Gastroesophageal sphincter (tissue), 3 donors: ENCODE results near the gene BCL2.

Source experiments
- CTCF ChIP-seq, 4 experiments: fragments of 200-600 bp in 2 of 4; fragments of 450-650 bp in 2 of 4; sonication (generic) in 1 of 4; IDR thresholded peaks; one replicate each; pipeline ENCODE4 v1.5.1; 2017 to 2019; ENCODE audit warnings: antibody characterized with exemption in 4 of 4, mild to moderate bottlenecking in 2 of 4, moderate library complexity in 2 of 4
- POLR2A ChIP-seq, 2 donors: fragments of 450-650 bp; IDR thresholded peaks; one replicate each; pipeline ENCODE4 v1.6.1; 2017; ENCODE audit warnings: antibody characterized with exemption in 2 of 2, mild to moderate bottlenecking in 2 of 2, moderate library complexity in 1 of 2
- POLR2AphosphoS5 ChIP-seq: sonication (generic); formaldehyde crosslinking; IDR thresholded peaks from one replicate; pipeline ENCODE4 v1.6.1; 2017; ENCODE audit warnings: antibody characterized with exemption

GRCh38 chr18:63099091-63099840 is 220.3 kb downstream of the BCL2 start:
- TF ChIP-seq CTCF (IDR thresholded peaks at IDR 0.05) (no peak), POLR2AphosphoS5 (no peak), POLR2A (IDR thresholded peaks at IDR 0.05) (no peak)
